ENCODE results near the gene PDP2.

DNA sequence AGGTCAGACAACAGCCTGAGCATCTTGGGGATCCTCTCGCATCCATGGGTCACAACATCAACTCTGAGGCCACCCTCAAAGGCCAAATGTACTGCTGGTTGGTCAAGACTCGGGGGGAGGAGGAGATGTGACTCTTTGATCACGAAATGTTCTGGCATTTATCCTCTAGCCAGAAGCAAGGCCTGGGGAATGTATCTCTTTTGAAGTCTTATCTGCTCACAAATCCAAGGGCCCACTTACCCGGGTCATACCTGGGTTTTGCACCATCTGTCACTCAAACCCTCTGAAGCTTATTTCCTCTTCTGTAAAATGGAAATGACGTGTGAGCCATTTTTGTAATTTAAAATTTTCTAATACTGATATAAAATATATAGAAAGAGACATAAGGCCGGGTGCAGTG is 22.9 kb upstream of the PDP2 start:
- no peak for TF ChIP-seq CTCF (IDR thresholded peaks at IDR 0.05; ENCODE audit: low read length)
- TF ChIP-seq EZH2 (optimal IDR thresholded peaks at IDR 0.05; ENCODE audit: low read depth, low read length) = no peak

All from MM.1S (cell line).